ENCODE data around the gene RAB3A. TPM values are rescaled to one million over a fixed set of nuclear protein-coding genes. Genes with fewer than 3 reads are reported as not detected.

Gene RAB3A
- total RNA-seq, 1 experiment from 2014 or later = 4.0 TPM

DNA sequence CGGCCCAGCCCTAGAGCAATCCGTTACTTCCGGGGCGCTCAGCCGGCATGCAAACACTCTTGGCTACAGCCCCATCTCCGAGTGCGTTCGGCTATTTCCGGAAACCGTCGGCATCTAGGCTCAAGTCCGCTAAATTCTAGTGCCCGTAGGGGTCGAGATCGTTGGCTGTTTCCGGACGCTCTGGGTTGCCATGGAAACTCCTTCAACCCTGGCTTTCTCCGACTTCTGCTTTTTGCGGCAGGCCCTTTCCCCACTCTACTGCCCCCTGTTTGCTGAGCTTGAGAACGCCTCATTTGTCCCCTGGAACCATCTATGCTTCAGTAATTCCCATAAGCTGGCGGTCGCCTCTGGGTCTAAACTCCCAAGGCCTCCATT, 51.4 kb downstream of the RAB3A start:
- peaks cover 29% of the 10 kb centered on the region for H4K20me1 ChIP-seq (ENCODE audit: insufficient read depth)
- H3K9me2 ChIP-seq (ENCODE audit: insufficient read depth) = no peaks in the 10 kb centered on the region
- ChIA-PET POLR2A (ENCODE audit: unreplicated experiment) (no interaction called here), CTCF (no interaction called here)
- H3K27me3 ChIP-seq (ENCODE audit: insufficient read depth, low read depth) = no peaks in the 10 kb centered on the region
- H3K27ac ChIP-seq = peak overlapping the region; percentile 91
- BruUV-seq (replicated peaks) = TSS peak; percentile 97
- intact Hi-C loops (cut with micrococcal nuclease; ENCODE audit: unreplicated experiment) = loop anchor here (2.0 to 5.0 kb wide), 4 partner anchors 40 to 260 kb away; partner anchors contain the start of gene MPV17L2
- H3K79me2 ChIP-seq (ENCODE audit: low read depth) = peaks cover 39% of the 10 kb centered on the region
- H2AFZ ChIP-seq = peak overlapping the region; percentile 97
- peak; percentile 82 for TF ChIP-seq CTCF (conservative IDR thresholded peaks at IDR 0.05)
- TF ChIP-seq EZH2 (IDR thresholded peaks at IDR 0.05; ENCODE audit: low read depth) = no peak
- H3K4me3 ChIP-seq = peak overlapping the region; percentile 73
- H3K4me1 ChIP-seq (replicated peaks; ENCODE audit: insufficient read depth) = peaks cover 15% of the 10 kb centered on the region
- peaks cover 32% of the 10 kb centered on the region for H3F3A ChIP-seq (ENCODE audit: insufficient read depth, low read depth)
- peak overlapping the region; percentile 92 for H3K4me2 ChIP-seq
- peak; percentile 92 to 93 for DNase-seq
- H3K36me3 ChIP-seq (ENCODE audit: low read depth) = no peaks in the 10 kb centered on the region
- no peaks in the 10 kb centered on the region for H3K9me3 ChIP-seq (ENCODE audit: insufficient read depth, low read depth)

GRCh38 chr19:18150776-18151624, 52.8 kb downstream of the RAB3A start:
- no peaks in the 10 kb centered on the region for H3K9me3 ChIP-seq (ENCODE audit: insufficient read depth, low read depth)
- POLR2A ChIA-PET (ENCODE audit: unreplicated experiment) = no interaction called here
- H3F3A ChIP-seq (ENCODE audit: insufficient read depth, low read depth) = peaks cover 25% of the 10 kb centered on the region
- intact Hi-C loops (cut with micrococcal nuclease; ENCODE audit: unreplicated experiment) = loop anchor here (5.0 kb wide), 2 partner anchors 214 to 261 kb away; no protein-coding TSS in a partner anchor
- no peak overlapping the region for H3K27ac ChIP-seq
- peaks cover 18% of the 10 kb centered on the region for H4K20me1 ChIP-seq (ENCODE audit: insufficient read depth)
- peak overlapping the region; percentile 92 for H3K4me2 ChIP-seq
- peaks cover 29% of the 10 kb centered on the region for H3K79me2 ChIP-seq (ENCODE audit: low read depth)
- H3K36me3 ChIP-seq (ENCODE audit: low read depth) = no peaks in the 10 kb centered on the region
- H3K4me3 ChIP-seq = peak overlapping the region; percentile 73; the same call in 1 of the 2 replicates
- no peaks in the 10 kb centered on the region for H3K27me3 ChIP-seq (ENCODE audit: insufficient read depth, low read depth)
- TF ChIP-seq EZH2 (IDR thresholded peaks at IDR 0.05; ENCODE audit: low read depth) (no peak), CTCF (conservative IDR thresholded peaks at IDR 0.05) (no peak)
- H3K4me1 ChIP-seq (replicated peaks; ENCODE audit: insufficient read depth) = peaks cover 15% of the 10 kb centered on the region
- no peak overlapping the region for H2AFZ ChIP-seq
- no peaks in the 10 kb centered on the region for H3K9me2 ChIP-seq (ENCODE audit: insufficient read depth)
- DNase-seq = no peak
- BruUV-seq (replicated peaks) = no TSS peak
- CTCF ChIA-PET = interaction anchor here (1.0 kb wide), 1 partner anchor 38 kb away, joined by 3 read pairs; no protein-coding TSS in a partner anchor

DNA sequence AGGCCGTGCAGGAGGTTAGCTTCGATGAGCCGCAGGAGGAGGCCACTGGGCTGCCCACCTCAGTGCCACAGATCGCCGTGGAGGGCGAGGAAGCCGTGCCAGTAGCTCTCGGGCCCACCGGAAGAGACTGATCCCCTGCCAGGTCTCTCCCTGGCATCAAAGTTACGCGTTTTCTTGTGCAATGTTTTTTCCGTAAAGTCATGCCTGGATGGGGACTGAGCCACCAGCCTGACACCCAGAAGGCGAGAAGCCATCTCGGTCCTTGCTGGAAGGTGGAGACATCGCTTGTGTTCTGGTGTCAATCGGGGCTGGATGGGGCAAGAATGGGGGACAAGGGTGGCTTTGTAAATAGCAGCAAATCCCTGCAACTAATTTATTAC, 54.3 kb downstream of the RAB3A start:
- H3K79me2 ChIP-seq (ENCODE audit: low read depth) = peaks cover 15% of the 10 kb centered on the region
- H3K9me3 ChIP-seq (ENCODE audit: insufficient read depth, low read depth) = no peaks in the 10 kb centered on the region
- H3K4me2 ChIP-seq = no peak overlapping the region
- CTCF ChIA-PET = interaction anchor here (0.7 kb wide), 1 partner anchor 11 kb away, joined by 4 read pairs; no protein-coding TSS in a partner anchor
- no peaks in the 10 kb centered on the region for H3K27me3 ChIP-seq (ENCODE audit: insufficient read depth, low read depth)
- no TSS peak for BruUV-seq (replicated peaks)
- intact Hi-C loops (cut with micrococcal nuclease; ENCODE audit: unreplicated experiment) = no loop called here
- no peaks in the 10 kb centered on the region for H3K9me2 ChIP-seq (ENCODE audit: insufficient read depth)
- peaks cover 14% of the 10 kb centered on the region for H3K4me1 ChIP-seq (replicated peaks; ENCODE audit: insufficient read depth)
- DNase-seq = no peak
- no peaks in the 10 kb centered on the region for H3K36me3 ChIP-seq (ENCODE audit: low read depth)
- POLR2A ChIA-PET (ENCODE audit: unreplicated experiment) = no interaction called here
- no peak overlapping the region for H3K4me3 ChIP-seq
- H3K27ac ChIP-seq = no peak overlapping the region
- peaks cover 25% of the 10 kb centered on the region for H3F3A ChIP-seq (ENCODE audit: insufficient read depth, low read depth)
- TF ChIP-seq CTCF (conservative IDR thresholded peaks at IDR 0.05) (no peak), EZH2 (IDR thresholded peaks at IDR 0.05; ENCODE audit: low read depth) (no peak)
- H2AFZ ChIP-seq = no peak overlapping the region
- peaks cover 7% of the 10 kb centered on the region for H4K20me1 ChIP-seq (ENCODE audit: insufficient read depth)
